K562 (cell line): ENCODE results near the gene CHST7. TPM values are rescaled to one million over a fixed set of nuclear protein-coding genes. Genes with fewer than 3 reads are reported as not detected.
"Not testable (repeated sequence)": the region's sequence is repeated elsewhere in the genome, so short reads cannot be mapped to it uniquely, and the experiment has no call there.

Experiments used
- ATAC-seq: fragments of 200-7000 bp; cut with Tn5 transposase; 3 replicates; pipeline ENCODE4 v1.9.1; 2020; ENCODE audit warnings: moderate library complexity
- Bru-seq: library from RNA; stranded (reverse); fragments of 400-500 nt; gene quantifications from one replicate; lab custom pipeline; 2021; lab: Mats Ljungman, UMichigan
- BruChase-seq, 2 experiments: library from RNA; stranded (reverse); fragments of 400-500 nt; gene quantifications; one replicate each; lab custom pipeline; 2021; lab: Mats Ljungman, UMichigan
- BruUV-seq: library from RNA; stranded (reverse); fragments of 400-500 nt; replicated peaks from 2 replicates; lab custom pipeline; 2021; lab: Mats Ljungman, UMichigan
- CTCF ChIA-PET: fragments of 300-600 bp; formaldehyde crosslinking; extraction: SDS; loops from one replicate; lab custom pipeline; 2021; ENCODE audit warnings: low intra/inter-chr PET ratio; lab: Yijun Ruan, JAX
- POLR2A ChIA-PET: fragments of 300-600, 350-650 bp; sonication (Branson Sonifier 250); formaldehyde crosslinking; extraction: SDS; loops from one replicate; lab custom pipeline; 2021; ENCODE audit warnings: antibody characterized with exemption, inconsistent platforms; lab: Yijun Ruan, JAX
- DNase-seq, 4 experiments: peaks; one replicate each; pipeline versions ENCODE4 v3.0.0 to v3.0.0-alpha.2; 2011 to 2018; ENCODE audit warnings: low spot score in 3 of 4, mixed read lengths in 3 of 4; ENCODE audit errors: extremely low read depth in 1 of 4
- FAIRE-seq: peaks from 2 replicates; lab custom pipeline; 2011; peaks lifted over from hg19 to GRCh38; lab: Jason Lieb, UNC
- H2AFZ ChIP-seq: 2 replicates; pipeline ENCODE4 v1.6.0; 2011; ENCODE audit warnings: low read depth, low read length, control low read depth, inconsistent platforms
- H3K27ac ChIP-seq: fragments of 200-600 bp; 3 replicates; pipeline ENCODE4 v1.8.0; 2011; ENCODE audit warnings: low read depth, mild to moderate bottlenecking, control low read depth, inconsistent platforms, low read length, moderate library complexity, mixed read lengths; ENCODE audit errors: extremely low read depth
- H3K27me3 ChIP-seq, 2 experiments: fragments of 300-600 bp in 1 of 2; 2 replicates in 1 of 2; 3 replicates in 1 of 2; pipeline versions ENCODE4 v1.6.0 to v1.8.0; 2011; ENCODE audit warnings: inconsistent platforms in 2 of 2, low read length in 2 of 2, mild to moderate bottlenecking in 1 of 2, mixed read lengths in 1 of 2, moderate library complexity in 1 of 2; ENCODE audit not compliant: control insufficient read depth in 2 of 2, insufficient read depth in 2 of 2
- H3K36me3 ChIP-seq: fragments of 300-600 bp; 3 replicates; pipeline ENCODE4 v1.8.0; 2011; ENCODE audit warnings: mild to moderate bottlenecking, low read length, inconsistent platforms; ENCODE audit not compliant: control insufficient read depth, insufficient read depth
- H3K4me1 ChIP-seq, 2 experiments: fragments of 200-600 bp in 1 of 2; replicated peaks in 1 of 2; 2 replicates in 1 of 2; 3 replicates in 1 of 2; pipeline versions ENCODE4 v1.5.1 to v1.8.0; 2011; ENCODE audit warnings: inconsistent platforms in 2 of 2, low read length in 2 of 2, mild to moderate bottlenecking in 1 of 2, mixed read lengths in 1 of 2, moderate library complexity in 1 of 2; ENCODE audit not compliant: control insufficient read depth in 2 of 2, insufficient read depth in 2 of 2
- H3K4me2 ChIP-seq: 2 replicates; pipeline ENCODE4 v1.6.1; 2011; ENCODE audit warnings: low read length, control low read depth, inconsistent platforms, mixed read lengths; ENCODE audit not compliant: insufficient read depth
- H3K4me3 ChIP-seq: fragments of 200-600 bp; sonication (generic), shearing (Covaris generic); 2 replicates; pipeline ENCODE4 v1.5.1; 2016; ENCODE audit warnings: control low read depth, inconsistent platforms
- H3K79me2 ChIP-seq: fragments of 200-600 bp; 3 replicates; pipeline ENCODE4 v1.8.0; 2011; ENCODE audit warnings: low read length, inconsistent platforms; ENCODE audit not compliant: control insufficient read depth, insufficient read depth
- H3K9ac ChIP-seq, 2 experiments: 2 replicates each; pipeline versions ENCODE4 v1.6.0 to v1.6.1; 2011; ENCODE audit warnings: low read depth in 2 of 2, low read length in 2 of 2, control low read depth in 1 of 2, inconsistent platforms in 1 of 2, mild to moderate bottlenecking in 1 of 2, mixed read lengths in 1 of 2; ENCODE audit not compliant: insufficient read depth in 1 of 2
- H3K9me1 ChIP-seq: one replicate; pipeline ENCODE4 v1.6.0; 2011; ENCODE audit warnings: inconsistent platforms, mild to moderate bottlenecking, low read length, moderate library complexity; ENCODE audit not compliant: control insufficient read depth, insufficient read depth
- H3K9me3 ChIP-seq: replicated peaks from 2 replicates; pipeline ENCODE4 v1.5.1; 2011; ENCODE audit warnings: low read depth, low read length, inconsistent platforms; ENCODE audit not compliant: control insufficient read depth, insufficient read depth
- H4K20me1 ChIP-seq: replicated peaks from 2 replicates; pipeline ENCODE4 v1.6.1; 2011; ENCODE audit warnings: low read length, inconsistent platforms, mixed read lengths; ENCODE audit not compliant: control insufficient read depth, insufficient read depth
- GTF2E2 ChIP-seq: fragments of 200-800 bp; sonication (Bioruptor generic); IDR thresholded peaks from 2 replicates; pipeline ENCODE4 v1.6.1; 2016; ENCODE audit warnings: missing genetic modification characterization, missing compliant biosample characterization
- HCFC1 ChIP-seq: IDR thresholded peaks from 2 replicates; pipeline ENCODE4 v1.6.1; 2012; ENCODE audit warnings: low read depth, low read length, improper control_type of control experiment
- KAT8 ChIP-seq: fragments of 450-650 bp; IDR thresholded peaks from 2 replicates; pipeline ENCODE4 v1.6.1; 2016; ENCODE audit warnings: low read depth, mild to moderate bottlenecking
- MCM2 ChIP-seq: fragments of 450-650 bp; IDR thresholded peaks from 2 replicates; pipeline ENCODE4 v1.6.1; 2017; ENCODE audit warnings: low read depth, mild to moderate bottlenecking
- PTBP1 ChIP-seq: fragments of 200-400 bp; formaldehyde crosslinking; IDR thresholded peaks from 2 replicates; pipeline ENCODE4 v1.6.1; 2017; ENCODE audit warnings: low read depth, low read length
- RBM22 ChIP-seq: fragments of 200-400 bp; formaldehyde crosslinking; IDR thresholded peaks from 2 replicates; pipeline ENCODE4 v1.6.1; 2018; ENCODE audit warnings: low read length, low read depth; ENCODE audit not compliant: poor library complexity, severe bottlenecking
- WGBS: fragments of 100-300 bp; shearing (Covaris generic); methylation state at CpG from one replicate; pipeline ENCODE4 v1.1.6; 2016; ENCODE audit warnings: low coverage, mixed read lengths; ENCODE audit not compliant: insufficient coverage; ENCODE audit errors: missing lambda C conversion rate; 5-methylcytosine and 5-hydroxymethylcytosine counted together
- in situ Hi-C: fragments of 300-500 bp; cut with MboI; formaldehyde crosslinking; loops from 4 replicates; pipeline ENCODE4 v1.15.0; 2018; ENCODE audit warnings: inconsistent platforms, mixed read lengths
- intact Hi-C: fragments of 100-400 bp; cut with micrococcal nuclease; formaldehyde crosslinking; loops from 2 replicates; pipeline ENCODE4 v1.14.2; 2022
- long read RNA-seq, 3 experiments: library from polyadenylated mRNA in 2 of 3; library from RNA in 1 of 3; unstranded in 2 of 3; stranded (forward) in 1 of 3; transcript quantifications; one replicate each; pipeline ENCODE4 v2.0.0, GENCODE V29; 2019 to 2022
- polyA minus RNA-seq, 3 experiments: library from RNA; depleted of rRNA, polyadenylated mRNA; stranded (reverse); fragments of >200 nt; gene quantifications; 2 replicates each; pipeline ENCODE4 v1.2.3, GENCODE V29; 2011
- polyA plus RNA-seq, 8 experiments: library from polyadenylated mRNA; depleted of rRNA in 4 of 8; stranded (reverse) in 5 of 8; unstranded in 3 of 8; fragments of >200 nt; fragmentation: Nextera tagmentation in 2 of 8; fragmentation: Illumina TruSeq in 1 of 8; extraction: Ambion mirVana in 2 of 8; extraction: Trizol in 1 of 8; gene quantifications; 2 replicates each; pipeline versions ENCODE4 v1.2.1 to v1.2.3, GENCODE V29; 2011 to 2014; ENCODE audit warnings: inconsistent platforms in 1 of 8, missing spikeins in 1 of 8
- total RNA-seq, 7 experiments: library from RNA; depleted of rRNA in 6 of 7; stranded (reverse); fragments of >200 nt in 6 of 7; fragmentation: Illumina TruSeq in 2 of 7; extraction: Trizol in 2 of 7; gene quantifications; 2 replicates each; pipeline versions ENCODE4 v1.2.1 to v1.2.3, GENCODE V29; 2011 to 2021; ENCODE audit warnings: low replicate concordance in 1 of 7
- TF ChIP-seq, protein P1 (sequence below): sonication (generic); formaldehyde crosslinking; IDR thresholded peaks from 2 replicates; pipeline ENCODE4 v1.8.0; 2022; ENCODE audit warnings: mild to moderate bottlenecking, low read depth, missing genetic modification reagents

CHST7 gene, protein sequence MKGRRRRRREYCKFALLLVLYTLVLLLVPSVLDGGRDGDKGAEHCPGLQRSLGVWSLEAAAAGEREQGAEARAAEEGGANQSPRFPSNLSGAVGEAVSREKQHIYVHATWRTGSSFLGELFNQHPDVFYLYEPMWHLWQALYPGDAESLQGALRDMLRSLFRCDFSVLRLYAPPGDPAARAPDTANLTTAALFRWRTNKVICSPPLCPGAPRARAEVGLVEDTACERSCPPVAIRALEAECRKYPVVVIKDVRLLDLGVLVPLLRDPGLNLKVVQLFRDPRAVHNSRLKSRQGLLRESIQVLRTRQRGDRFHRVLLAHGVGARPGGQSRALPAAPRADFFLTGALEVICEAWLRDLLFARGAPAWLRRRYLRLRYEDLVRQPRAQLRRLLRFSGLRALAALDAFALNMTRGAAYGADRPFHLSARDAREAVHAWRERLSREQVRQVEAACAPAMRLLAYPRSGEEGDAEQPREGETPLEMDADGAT
- 0.23 and 0.39 TPM in 2 replicates for total RNA-seq (2011; cell fraction: chromatin; rRNA removed; ENCODE audit: low replicate concordance)
- total RNA-seq (2011; cell fraction: nucleolus; rRNA removed) = 0.17 and 0.39 TPM in 2 replicates
- 0.22 TPM in 1 of 2 replicates, not detected in the other for total RNA-seq (2011; cell fraction: nucleoplasm; rRNA removed)
- total RNA-seq (2014; rRNA removed) = 0.09 and 0.16 TPM in 2 replicates
- total RNA-seq (2014; rRNA removed; fragmentation: Illumina TruSeq; extraction: Trizol) = 0.06 and 0.07 TPM in 2 replicates
- not detected in 2 replicates for total RNA-seq (2015; rRNA removed; fragmentation: Illumina TruSeq; extraction: Trizol)
- 0.09 TPM in 1 of 2 replicates, not detected in the other for total RNA-seq (2021)
- 0.06 and 0.11 TPM in 2 replicates for polyA plus RNA-seq (2011; rRNA removed)
- polyA plus RNA-seq (2011; cell fraction: cytosol; rRNA removed) = 0.04 TPM in 1 of 2 replicates, not detected in the other
- 0.06 and 0.10 TPM in 2 replicates for polyA plus RNA-seq (2011; cell fraction: nucleus; rRNA removed)
- polyA plus RNA-seq (2012) = not detected in 2 replicates
- 0.04 TPM in 1 of 2 replicates, not detected in the other for polyA plus RNA-seq (2014; fragmentation: Illumina TruSeq; extraction: Trizol)
- polyA plus RNA-seq (2014; fragmentation: Nextera tagmentation; extraction: Ambion mirVana) = under 1 TPM; 0.27 to 0.41 TPM
- polyA plus RNA-seq (2014; rRNA removed) = 0.03 TPM in 1 of 2 replicates, not detected in the other
- 0.15 TPM in 1 of 2 replicates, not detected in the other for polyA minus RNA-seq (2011; rRNA and poly(A)+ RNA removed)
- not detected in 2 replicates for polyA minus RNA-seq (2011; cell fraction: cytosol; rRNA and poly(A)+ RNA removed)
- 0.22 and 0.54 TPM in 2 replicates for polyA minus RNA-seq (2011; cell fraction: nucleus; rRNA and poly(A)+ RNA removed)
- Bru-seq, nascent RNA = percentile 27 among the genes with signal in this experiment
- BruChase-seq, experiment 1, labeled RNA remaining after a 2-hour chase = percentile 51 among the genes with signal in this experiment
- percentile 52 among the genes with signal in this experiment for BruChase-seq, experiment 2, labeled RNA remaining after a 6-hour chase
- long read RNA-seq, experiment 1, partial matches to known transcripts = 1 of 2 reads
- long read RNA-seq, experiment 1, other reads (novel, unspliced or antisense) = 1 of 2 reads
- long read RNA-seq, experiment 2 = 0 reads
- long read RNA-seq, experiment 3 = 0 reads

DNA sequence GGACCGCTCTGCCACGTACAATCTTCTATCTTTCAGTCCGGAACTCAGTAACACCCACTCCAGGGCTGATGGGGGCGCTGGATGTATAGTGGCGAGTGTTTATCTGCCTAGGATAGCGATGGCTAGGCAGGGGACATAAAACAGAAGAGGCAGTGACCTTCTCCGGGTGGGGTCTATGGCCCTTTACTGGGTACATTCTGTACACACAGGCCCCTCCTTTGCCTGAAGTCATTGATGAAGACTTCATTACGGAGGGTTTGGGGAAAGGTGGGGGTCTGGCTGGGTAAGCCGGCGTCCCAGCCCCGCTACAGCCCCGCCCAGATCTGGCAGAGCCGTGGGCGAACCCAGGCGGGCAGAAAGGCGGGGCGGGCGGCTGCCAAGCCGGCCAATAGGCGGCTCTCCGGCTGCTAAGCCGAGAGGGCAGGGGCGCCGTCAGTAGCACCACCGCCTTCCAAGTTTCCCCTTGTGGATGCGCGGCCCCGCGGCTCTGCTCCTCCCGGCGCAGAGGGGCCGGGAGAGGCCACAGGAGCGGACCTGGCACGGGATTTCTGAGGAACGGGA lies at the start of gene CHST7:
TSS of gene CHST7 (plus strand) at position 435 of the 561 bp plus-strand sequence. CDS start 167 bp downstream, outside the sequence.
- no peak for ATAC-seq
- Histone ChIP-seq H3K4me1 (no peaks in the 10 kb centered on the region; a peak in 1 of 5 replicates), H3K27ac (no peak within 1 kb of the TSS), H3K9me1 (no peaks in the 10 kb centered on the region), H3K4me3 (no peak within 1 kb of the TSS), H3K79me2 (no peaks in the 10 kb centered on the region), H4K20me1 (no peaks in the 10 kb centered on the region), H3K9me3 (no peaks in the 10 kb centered on the region), H3K36me3 (no peaks in the 10 kb centered on the region), H3K27me3 (no peaks in the 10 kb centered on the region), H2AFZ (no peak within 1 kb of the TSS), H3K4me2 (no peak within 1 kb of the TSS), H3K9ac (no peak within 1 kb of the TSS)
- DNase-seq = no peak
- 54% methylated on average over 13 of the region's 35 CpGs for WGBS
- in situ Hi-C loops = no loop called here
- intact Hi-C loops = no loop called here
- no peak for TF ChIP-seq PTBP1
- no peak for TF ChIP-seq GTF2E2 (tag)
- TF ChIP-seq KAT8 = no peak
- TF ChIP-seq RBM22 = no peak
- no peak for TF ChIP-seq MCM2
- TF ChIP-seq HCFC1 = no peak
- TF ChIP-seq, protein P1, sequence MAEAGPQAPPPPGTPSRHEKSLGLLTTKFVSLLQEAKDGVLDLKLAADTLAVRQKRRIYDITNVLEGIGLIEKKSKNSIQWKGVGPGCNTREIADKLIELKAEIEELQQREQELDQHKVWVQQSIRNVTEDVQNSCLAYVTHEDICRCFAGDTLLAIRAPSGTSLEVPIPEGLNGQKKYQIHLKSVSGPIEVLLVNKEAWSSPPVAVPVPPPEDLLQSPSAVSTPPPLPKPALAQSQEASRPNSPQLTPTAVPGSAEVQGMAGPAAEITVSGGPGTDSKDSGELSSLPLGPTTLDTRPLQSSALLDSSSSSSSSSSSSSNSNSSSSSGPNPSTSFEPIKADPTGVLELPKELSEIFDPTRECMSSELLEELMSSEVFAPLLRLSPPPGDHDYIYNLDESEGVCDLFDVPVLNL = no peak
- FAIRE-seq = no peak
- ChIA-PET CTCF (no interaction called here), POLR2A (no interaction called here)
- BruUV-seq = no TSS peak

DNA sequence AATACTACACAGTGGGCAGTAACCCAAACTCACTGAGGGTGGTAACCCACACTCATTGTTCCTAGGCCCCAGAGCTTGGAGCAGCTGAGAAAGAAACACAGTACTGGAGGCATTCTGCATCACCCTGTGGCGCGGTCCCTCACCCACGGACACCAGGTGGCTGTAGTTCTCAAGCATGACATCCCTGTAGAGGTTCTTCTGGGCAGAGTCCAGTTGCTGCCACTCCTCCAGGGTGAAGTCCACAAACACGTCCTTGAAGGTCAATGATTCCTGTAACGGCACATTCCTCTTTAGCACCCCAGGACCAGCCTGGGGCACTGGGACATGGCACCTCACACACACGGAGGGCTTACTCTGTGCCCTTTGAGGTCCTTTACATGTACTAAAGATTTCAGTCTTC lies 44.9 kb upstream of the CHST7 start:
- H4K20me1 ChIP-seq, H3K27ac ChIP-seq, POLR2A ChIA-PET, H2AFZ ChIP-seq, H3K9me1 ChIP-seq, BruUV-seq, in situ Hi-C loops, H3K79me2 ChIP-seq, intact Hi-C loops, ATAC-seq, DNase-seq, CTCF ChIA-PET, H3K4me1 ChIP-seq, H3K36me3 ChIP-seq, FAIRE-seq, H3K27me3 ChIP-seq, H3K4me3 ChIP-seq, H3K9ac ChIP-seq, H3K4me2 ChIP-seq, H3K9me3 ChIP-seq: not testable (repeated sequence)
- WGBS = 40% methylated on average over 2 of the region's 6 CpGs
